Naive thymus-derived CD8-positive, alpha-beta T cell (primary cell): Measurements from ENCODE around the gene C11orf58. TPM values are rescaled to one million over a fixed set of nuclear protein-coding genes. Genes with fewer than 3 reads are reported as not detected.
A peak's percentile ranks its signal among the peaks of the same experiment; 100 is the strongest.

ENCODE experiments used
- ATAC-seq, 2 donors: fragments of 150-1000 bp; cut with Tn5 transposase in 1 of 2; sonication (Bioruptor Pico), chemical (Tn5 transposase) in 1 of 2; 1 replicate in 1 of 2; 2 replicates in 1 of 2; pipeline ENCODE4 v1.10.0; 2021; ENCODE audit warnings: mild to moderate bottlenecking in 2 of 2, moderate library complexity in 2 of 2
- POLR2A ChIA-PET: fragments of 350-600 bp; sonication (Branson Sonifier 250); formaldehyde crosslinking; loops from one replicate; lab custom pipeline; 2021; ENCODE audit warnings: antibody characterized with exemption; lab: Charles Lee
- DNase-seq, 10 donors: peaks; one replicate each; pipeline versions ENCODE4 v3.0.0 to v3.0.0-alpha.2; 2020 to 2022
- H3K27ac Mint-ChIP-seq, 10 donors: one replicate each; pipeline ENCODE4 v1.8.0; 2020 to 2022; ENCODE audit warnings: mild to moderate bottlenecking in 10 of 10, mixed read lengths in 10 of 10, moderate library complexity in 4 of 10, inconsistent platforms in 1 of 10
- H3K27me3 Mint-ChIP-seq, 5 donors: one replicate each; pipeline ENCODE4 v1.8.0; 2021 to 2022; ENCODE audit warnings: mixed read lengths in 5 of 5
- H3K36me3 Mint-ChIP-seq, 3 donors: one replicate each; pipeline ENCODE4 v1.8.0; 2020 to 2022; ENCODE audit warnings: mixed read lengths in 3 of 3, mild to moderate bottlenecking in 2 of 3, inconsistent platforms in 1 of 3
- H3K4me1 Mint-ChIP-seq, 4 donors: one replicate each; pipeline ENCODE4 v1.8.0; 2021 to 2022; ENCODE audit warnings: mixed read lengths in 4 of 4
- H3K4me3 Mint-ChIP-seq, 10 donors: one replicate each; pipeline ENCODE4 v1.8.0; 2020 to 2022; ENCODE audit warnings: mild to moderate bottlenecking in 10 of 10, mixed read lengths in 10 of 10, moderate library complexity in 6 of 10, inconsistent platforms in 1 of 10
- H3K9me3 Mint-ChIP-seq, 9 donors: one replicate each; pipeline ENCODE4 v1.8.0; 2020 to 2022; ENCODE audit warnings: mixed read lengths in 9 of 9, mild to moderate bottlenecking in 3 of 9, inconsistent platforms in 1 of 9, moderate library complexity in 1 of 9
- polyA plus RNA-seq, 3 donors: library from polyadenylated mRNA; unstranded; fragments of 300-500 nt; fragmentation: Illumina TruSeq; gene quantifications; one replicate each; pipeline ENCODE4 v1.2.3, GENCODE V29; 2021
- total RNA-seq, 8 experiments: library from RNA in 2 of 8; stranded (reverse) in 2 of 8; gene quantifications; one replicate each; pipeline ENCODE4 v1.2.3 and lab custom pipeline; 2021 to 2026

C11orf58 gene
- total RNA-seq (100 to 1,000 TPM; 181 to 195 TPM), polyA plus RNA-seq (100 to 1,000 TPM; 169 to 181 (median 171) TPM), total RNA-seq (lab: John Stamatoyannopoulos, UW) (187 to 218 (median 204) reads per million in 6 experiments)

DNA sequence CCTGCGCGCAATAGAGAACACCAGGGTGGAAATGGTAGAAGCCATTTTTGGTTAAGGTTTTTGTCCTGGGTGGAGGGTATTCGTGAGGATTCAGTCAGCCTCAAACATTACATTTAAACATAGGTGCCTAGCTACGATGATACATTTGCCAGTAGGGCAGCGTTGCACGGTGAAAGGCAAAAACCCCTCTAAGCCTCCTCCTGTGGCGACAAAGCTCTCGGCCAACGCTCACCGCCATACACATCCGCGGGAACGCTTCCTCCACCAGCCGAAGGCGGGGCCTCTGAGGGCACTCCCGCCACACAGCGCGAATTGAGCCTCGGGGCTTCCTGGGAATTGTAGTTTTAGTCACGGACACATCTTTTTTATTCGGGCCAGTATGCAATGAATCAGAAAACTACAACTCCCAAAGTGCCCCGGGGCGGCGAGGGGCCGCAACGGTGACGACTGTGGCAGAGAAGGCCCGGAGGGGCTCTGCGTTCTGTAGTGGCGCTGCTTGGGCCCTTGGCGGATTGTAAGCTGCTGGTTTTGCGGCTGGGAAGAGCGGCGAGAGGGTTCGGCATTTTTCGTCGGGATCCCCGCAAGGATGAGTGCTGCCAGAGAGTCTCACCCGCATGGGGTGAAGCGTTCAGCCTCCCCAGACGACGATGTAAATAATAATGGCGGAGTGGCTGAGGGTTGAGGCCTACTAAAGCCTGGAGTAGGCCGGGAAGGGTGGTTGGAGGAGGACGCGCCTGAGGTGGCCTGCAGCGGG, at the start of gene C11orf58:
TSS of gene C11orf58 (plus strand) at position 455 of the 754 bp plus-strand sequence. CDS start at position 587, 132 bp downstream.
- DNase-seq (peak; percentile 87 to 98 (median 96)), ATAC-seq (peak; percentile 93 to 94)
- Mint-ChIP-seq H3K27me3 (no peaks in the 10 kb centered on the region), H3K4me1 (peaks cover 11 to 25% (median 22%) of the 10 kb centered on the region in 4 donors), H3K9me3 (no peaks in the 10 kb centered on the region), H3K36me3 (peaks cover 0 to 21% (median 2%) of the 10 kb centered on the region in 3 donors), H3K4me3 (peak within 1 kb of the TSS in 4 of 10 donors; percentile 48 to 83 (median 65)), H3K27ac (peak within 1 kb of the TSS in 2 of 10 donors; percentile 66 to 67)
- POLR2A ChIA-PET = interaction anchor here (0.6 to 4.5 kb wide), 10 partner anchors 8 to 1368 kb away, joined by 3 to 31 read pairs (median 4); partner anchors contain the start of genes RPS13 and SAAL1

GRCh38 chr11:16690086-16690485, 48.4 kb upstream of the C11orf58 start:
- no peaks in the 10 kb centered on the region for H3K36me3 Mint-ChIP-seq
- H3K27me3 Mint-ChIP-seq = peaks cover 2 to 15% (median 11%) of the 10 kb centered on the region in 5 donors
- DNase-seq = no peak
- no peak for ATAC-seq
- H3K4me1 Mint-ChIP-seq = no peaks in the 10 kb centered on the region
- H3K27ac Mint-ChIP-seq = no peak overlapping the region
- POLR2A ChIA-PET = no interaction called here
- peaks cover 0 to 1% (median 0%) of the 10 kb centered on the region in 9 donors for H3K9me3 Mint-ChIP-seq
- H3K4me3 Mint-ChIP-seq = no peak overlapping the region

DNA sequence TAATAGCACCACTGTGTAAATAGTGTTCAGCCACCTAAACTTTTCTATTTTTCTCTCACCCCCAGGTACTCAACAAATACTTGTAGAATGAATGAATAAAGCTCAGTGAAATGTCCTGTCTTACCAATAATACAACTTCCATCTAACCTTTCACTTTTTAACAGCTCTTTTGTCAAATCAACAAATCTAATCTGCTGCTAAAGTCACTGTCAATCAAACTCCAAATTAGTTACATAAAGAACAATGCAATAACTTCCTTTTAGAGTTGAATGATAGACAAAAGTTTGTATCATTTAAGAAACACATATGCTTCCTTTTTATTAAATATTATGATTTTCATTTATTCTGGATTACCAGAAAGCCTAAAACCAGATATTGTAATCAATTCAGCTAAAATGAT, 34.7 kb upstream of the C11orf58 start:
- no peak for ATAC-seq
- no peak overlapping the region for H3K4me3 Mint-ChIP-seq
- no peak overlapping the region for H3K27ac Mint-ChIP-seq
- H3K9me3 Mint-ChIP-seq = no peaks in the 10 kb centered on the region
- POLR2A ChIA-PET = no interaction called here
- peaks cover 0 to 2% (median 0%) of the 10 kb centered on the region in 3 donors for H3K36me3 Mint-ChIP-seq
- peaks cover 0 to 18% (median 15%) of the 10 kb centered on the region in 5 donors for H3K27me3 Mint-ChIP-seq
- no peaks in the 10 kb centered on the region for H3K4me1 Mint-ChIP-seq
- DNase-seq = no peak

- no peaks in the 10 kb centered on the region for H3K36me3 Mint-ChIP-seq
Measured at GRCh38 chr11:16713594-16713993, 24.9 kb upstream of the C11orf58 start.

DNA sequence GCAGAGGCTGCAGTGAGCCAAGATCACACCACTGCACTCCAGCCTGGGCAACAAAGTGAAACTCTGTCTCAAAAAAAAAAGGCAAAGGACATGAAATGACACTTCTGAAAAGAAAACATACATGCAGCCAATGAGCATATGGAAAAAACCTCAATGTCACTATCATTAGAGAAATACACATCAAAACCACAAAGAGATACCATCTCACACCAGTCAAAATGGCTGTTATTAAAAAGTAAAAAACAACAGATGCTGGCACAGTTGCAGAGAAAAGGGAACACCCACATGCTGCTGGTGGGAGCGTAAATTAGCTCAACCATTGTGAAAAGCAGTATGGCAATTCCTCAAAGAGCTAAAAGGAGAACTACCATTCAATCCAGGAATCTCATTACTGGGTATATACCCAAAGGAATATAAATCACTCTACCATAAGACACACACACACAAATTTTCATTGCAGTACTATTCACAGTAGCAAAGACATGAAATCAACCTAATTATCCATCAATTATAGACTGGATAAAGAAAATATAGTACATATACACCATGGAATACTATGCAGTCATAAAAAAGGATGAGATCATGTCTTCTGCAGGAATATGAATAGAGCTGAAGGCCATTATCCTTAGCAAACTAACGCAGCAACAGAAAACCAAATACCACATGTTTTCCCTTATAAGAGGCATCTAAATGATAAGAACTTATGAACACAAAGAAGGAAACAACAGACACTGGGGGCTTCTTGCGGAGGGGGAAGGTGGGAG, 15.7 kb upstream of the C11orf58 start:
- Mint-ChIP-seq H3K4me1 (no peaks in the 10 kb centered on the region), H3K27me3 (peaks cover 0 to 7% (median 4%) of the 10 kb centered on the region in 5 donors)
- POLR2A ChIA-PET = no interaction called here

More at GRCh38 chr11:16713594-16713993, 24.9 kb upstream of the C11orf58 start:
- Mint-ChIP-seq H3K9me3 (peaks cover 0 to 2% (median 0%) of the 10 kb centered on the region in 9 donors), H3K4me3 (no peak overlapping the region), H3K27me3 (peaks cover 6 to 14% (median 11%) of the 10 kb centered on the region in 5 donors), H3K4me1 (no peaks in the 10 kb centered on the region), H3K27ac (no peak overlapping the region)
- no peak for DNase-seq
- ATAC-seq = no peak
- POLR2A ChIA-PET = no interaction called here

DNA sequence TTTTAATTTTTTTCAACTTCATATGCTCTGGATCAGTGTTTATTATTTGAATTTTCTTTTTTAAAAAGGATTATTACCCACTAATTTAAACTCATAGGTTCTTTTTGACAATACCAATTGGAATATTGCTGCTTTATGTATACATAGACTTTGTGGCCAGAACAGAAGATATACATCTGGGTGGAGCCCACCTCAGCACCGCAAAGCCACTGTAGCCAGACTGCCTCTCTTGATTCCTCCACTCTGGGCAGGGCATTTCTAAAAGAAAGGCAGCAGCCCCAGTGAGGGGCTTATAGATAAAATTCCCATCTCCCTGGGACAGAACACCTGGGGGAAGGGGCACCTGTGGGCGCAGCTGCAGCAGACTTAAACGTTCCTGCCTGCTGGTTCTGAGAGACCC, 10.6 kb upstream of the C11orf58 start:
- Mint-ChIP-seq H3K9me3 (peaks cover 0 to 15% (median 1%) of the 10 kb centered on the region in 9 donors), H3K4me3 (no peak overlapping the region), H3K27me3 (peaks cover 4 to 14% (median 11%) of the 10 kb centered on the region in 5 donors), H3K36me3 (peaks cover 0 to 10% (median 5%) of the 10 kb centered on the region in 3 donors), H3K4me1 (no peaks in the 10 kb centered on the region), H3K27ac (no peak overlapping the region)
- POLR2A ChIA-PET = no interaction called here
- DNase-seq (no peak), ATAC-seq (no peak)

More for the DNA sequence above, 15.7 kb upstream of the C11orf58 start:
- ATAC-seq (no peak), DNase-seq (no peak)
- Mint-ChIP-seq H3K27ac (no peak overlapping the region), H3K9me3 (peaks cover 0 to 5% (median 0%) of the 10 kb centered on the region in 9 donors), H3K36me3 (peaks cover 0 to 3% (median 2%) of the 10 kb centered on the region in 3 donors), H3K4me3 (peak overlapping the region in 1 of 10 donors; percentile 20)

GRCh38 chr11:16737818-16738192, 642 bp upstream of the C11orf58 start:
- no peaks in the 10 kb centered on the region for H3K27me3 Mint-ChIP-seq
- POLR2A ChIA-PET = interaction anchor here (0.6 to 4.5 kb wide), 9 partner anchors 8 to 1647 kb away, joined by 3 to 31 read pairs (median 3); partner anchors contain the start of gene RPS13
- H3K27ac Mint-ChIP-seq = peak overlapping the region in 2 of 10 donors; percentile 66 to 67
- ATAC-seq (peak; percentile 5 to 8), DNase-seq (no peak)
- H3K9me3 Mint-ChIP-seq = no peaks in the 10 kb centered on the region
- peaks cover 7 to 20% (median 17%) of the 10 kb centered on the region in 4 donors for H3K4me1 Mint-ChIP-seq
- H3K4me3 Mint-ChIP-seq = peak overlapping the region in 4 of 10 donors; percentile 48 to 83 (median 65)
- peaks cover 0 to 17% (median 3%) of the 10 kb centered on the region in 3 donors for H3K36me3 Mint-ChIP-seq

GRCh38 chr11:16738947-16739815, 734 bp downstream of the C11orf58 start:
- Mint-ChIP-seq H3K9me3 (no peaks in the 10 kb centered on the region), H3K36me3 (peaks cover 0 to 27% (median 2%) of the 10 kb centered on the region in 3 donors), H3K27ac (no peak overlapping the region), H3K4me1 (peaks cover 12 to 31% (median 26%) of the 10 kb centered on the region in 4 donors), H3K4me3 (no peak overlapping the region), H3K27me3 (no peaks in the 10 kb centered on the region)
- POLR2A ChIA-PET = interaction anchor here (0.6 to 4.5 kb wide), 7 partner anchors 12 to 1367 kb away, joined by 3 to 31 read pairs (median 4); partner anchors contain the start of genes RPS13 and SAAL1
- peak in 2 of 10 donors; percentile 18 to 43 for DNase-seq
- peak in 1 of 2 donors; percentile 9 for ATAC-seq

DNA sequence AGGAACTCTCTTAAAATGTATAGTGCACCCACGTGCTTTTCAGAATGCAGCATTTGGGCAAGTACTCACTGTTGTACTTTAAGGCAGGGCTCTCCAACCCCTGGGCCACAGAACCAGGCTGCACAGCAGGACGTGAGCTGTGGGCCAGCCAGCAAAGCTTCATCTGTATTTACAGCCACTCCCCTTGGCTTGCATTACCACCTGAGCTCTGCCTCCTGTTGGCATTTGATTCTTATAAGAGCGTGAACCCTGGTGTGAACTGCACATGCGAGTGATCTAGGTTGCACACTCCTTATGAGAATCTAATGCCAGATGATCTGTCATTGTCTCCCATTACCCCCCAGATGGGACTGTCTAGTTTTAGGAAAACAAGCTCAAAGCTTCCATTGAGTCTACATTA, 3.0 kb downstream of the C11orf58 start:
- H3K36me3 Mint-ChIP-seq = peaks cover 0 to 50% (median 10%) of the 10 kb centered on the region in 3 donors
- H3K27ac Mint-ChIP-seq = peak overlapping the region in 8 of 10 donors; percentile 0 to 75 (median 44)
- POLR2A ChIA-PET = interaction anchor here (4.5 kb wide), 1 partner anchor 10 kb away, joined by 31 read pairs; no protein-coding TSS in a partner anchor
- DNase-seq (no peak), ATAC-seq (no peak)
- H3K9me3 Mint-ChIP-seq = no peaks in the 10 kb centered on the region
- peak overlapping the region in 8 of 10 donors; percentile 27 to 77 (median 54) for H3K4me3 Mint-ChIP-seq
- H3K4me1 Mint-ChIP-seq = peaks cover 18 to 54% (median 48%) of the 10 kb centered on the region in 4 donors
- no peaks in the 10 kb centered on the region for H3K27me3 Mint-ChIP-seq

GRCh38 chr11:16743478-16743877, 5.0 kb downstream of the C11orf58 start:
- Mint-ChIP-seq H3K27me3 (no peaks in the 10 kb centered on the region), H3K4me1 (peaks cover 18 to 64% (median 59%) of the 10 kb centered on the region in 4 donors), H3K27ac (no peak overlapping the region), H3K4me3 (peak overlapping the region in 7 of 10 donors; percentile 23 to 60 (median 52)), H3K36me3 (peaks cover 0 to 67% (median 10%) of the 10 kb centered on the region in 3 donors), H3K9me3 (no peaks in the 10 kb centered on the region)
- DNase-seq (no peak), ATAC-seq (no peak)
- POLR2A ChIA-PET = no interaction called here

DNA sequence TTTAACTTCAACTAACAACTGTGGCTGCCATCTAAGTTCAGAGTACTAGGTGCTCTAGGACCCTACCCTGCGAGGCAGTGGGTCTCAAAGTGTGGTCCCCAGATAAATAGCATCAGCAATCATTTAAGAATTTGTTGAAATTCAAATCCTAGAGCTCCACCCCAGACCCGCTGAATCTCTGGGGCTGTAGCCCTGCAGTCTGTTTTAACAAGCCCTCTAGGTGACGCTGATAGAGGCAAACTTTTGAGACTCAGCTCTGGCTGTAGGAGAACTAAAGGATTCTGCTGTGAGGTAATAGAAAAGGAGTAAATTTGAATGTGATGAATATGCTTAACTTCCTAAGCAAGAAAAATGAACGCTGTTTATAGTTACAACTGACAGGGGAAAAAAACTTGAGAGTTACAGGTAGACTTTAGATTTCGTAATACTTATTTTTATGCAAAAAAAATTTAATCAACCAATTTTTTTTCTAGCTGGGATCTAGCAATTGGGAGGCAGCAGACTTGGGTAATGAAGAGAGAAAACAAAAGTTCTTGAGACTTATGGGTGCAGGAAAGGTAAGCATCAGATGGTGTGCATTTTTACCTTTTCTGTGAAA, 5.8 kb downstream of the C11orf58 start:
- no peaks in the 10 kb centered on the region for H3K9me3 Mint-ChIP-seq
- peak overlapping the region in 7 of 10 donors; percentile 4 to 65 (median 38) for H3K4me3 Mint-ChIP-seq
- peaks cover 0 to 72% (median 12%) of the 10 kb centered on the region in 3 donors for H3K36me3 Mint-ChIP-seq
- H3K27ac Mint-ChIP-seq = peak overlapping the region in 8 of 10 donors; percentile 2 to 67 (median 46)
- no peaks in the 10 kb centered on the region for H3K27me3 Mint-ChIP-seq
- peaks cover 18 to 64% (median 59%) of the 10 kb centered on the region in 4 donors for H3K4me1 Mint-ChIP-seq
- ATAC-seq = no peak
- DNase-seq = no peak
- POLR2A ChIA-PET = interaction anchor here (0.6 kb wide), 1 partner anchor 584 kb away, joined by 4 read pairs; no protein-coding TSS in a partner anchor
